RWPE1 (cell line): ENCODE data around the gene NPAS2.

Source experiments
- CTCF ChIA-PET: fragments of 350-600 bp; sonication (Branson Sonifier 250); formaldehyde crosslinking; extraction: SDS; loops from one replicate; lab custom pipeline; 2021; lab: Yijun Ruan, JAX
- POLR2A ChIA-PET: fragments of 400-600 bp; formaldehyde crosslinking; extraction: SDS; loops from one replicate; lab custom pipeline; 2020; ENCODE audit warnings: antibody characterized with exemption; ENCODE audit not compliant: low non-redundant PET; lab: Yijun Ruan, JAX
- DNase-seq: peaks from one replicate; pipeline ENCODE4 v3.0.0; 2012; ENCODE audit warnings: low spot score
- H3K27ac ChIP-seq: fragments of 450-650 bp; 2 replicates; pipeline ENCODE4 v1.5.1; 2017
- TF ChIP-seq, protein P1 (sequence below): fragments of 450-650 bp; conservative IDR thresholded peaks from 2 replicates; pipeline ENCODE4 v1.5.1; 2017; ENCODE audit warnings: low read depth, mild to moderate bottlenecking

Gene NPAS2

GRCh38 chr2:100936070-100936741 is 116.3 kb downstream of the NPAS2 start:
- no peak overlapping the region for H3K27ac ChIP-seq
- ChIA-PET POLR2A (no interaction called here), CTCF (no interaction called here)
- TF ChIP-seq, protein P1, sequence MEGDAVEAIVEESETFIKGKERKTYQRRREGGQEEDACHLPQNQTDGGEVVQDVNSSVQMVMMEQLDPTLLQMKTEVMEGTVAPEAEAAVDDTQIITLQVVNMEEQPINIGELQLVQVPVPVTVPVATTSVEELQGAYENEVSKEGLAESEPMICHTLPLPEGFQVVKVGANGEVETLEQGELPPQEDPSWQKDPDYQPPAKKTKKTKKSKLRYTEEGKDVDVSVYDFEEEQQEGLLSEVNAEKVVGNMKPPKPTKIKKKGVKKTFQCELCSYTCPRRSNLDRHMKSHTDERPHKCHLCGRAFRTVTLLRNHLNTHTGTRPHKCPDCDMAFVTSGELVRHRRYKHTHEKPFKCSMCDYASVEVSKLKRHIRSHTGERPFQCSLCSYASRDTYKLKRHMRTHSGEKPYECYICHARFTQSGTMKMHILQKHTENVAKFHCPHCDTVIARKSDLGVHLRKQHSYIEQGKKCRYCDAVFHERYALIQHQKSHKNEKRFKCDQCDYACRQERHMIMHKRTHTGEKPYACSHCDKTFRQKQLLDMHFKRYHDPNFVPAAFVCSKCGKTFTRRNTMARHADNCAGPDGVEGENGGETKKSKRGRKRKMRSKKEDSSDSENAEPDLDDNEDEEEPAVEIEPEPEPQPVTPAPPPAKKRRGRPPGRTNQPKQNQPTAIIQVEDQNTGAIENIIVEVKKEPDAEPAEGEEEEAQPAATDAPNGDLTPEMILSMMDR, result no peak
- no peak for DNase-seq

GRCh38 chr2:100936972-100937542 is 117.1 kb downstream of the NPAS2 start:
- ChIA-PET CTCF (no interaction called here), POLR2A (no interaction called here)
- no peak for DNase-seq
- H3K27ac ChIP-seq, result no peak overlapping the region
- TF ChIP-seq, protein P1, result no peak

GRCh38 chr2:100938031-100939026 is 118.4 kb downstream of the NPAS2 start:
- POLR2A ChIA-PET, result no interaction called here

GRCh38 chr2:100939445-100939844 is 119.5 kb downstream of the NPAS2 start:
- TF ChIP-seq, protein P1, result no peak
- no peak overlapping the region for H3K27ac ChIP-seq
- POLR2A ChIA-PET, result no interaction called here
- CTCF ChIA-PET, result interaction anchor here (0.5 to 0.6 kb wide), 2 partner anchors 34 to 334 kb away, joined by 3 to 4 read pairs; no protein-coding TSS in a partner anchor
- DNase-seq, result no peak

More at GRCh38 chr2:100938031-100939026, 118.4 kb downstream of the NPAS2 start:
- DNase-seq, result no peak
- H3K27ac ChIP-seq, result no peak overlapping the region
- CTCF ChIA-PET, result no interaction called here
- TF ChIP-seq, protein P1, result no peak

GRCh38 chr2:100940240-100940639 is 120.3 kb downstream of the NPAS2 start:
- TF ChIP-seq, protein P1, result no peak
- POLR2A ChIA-PET, result no interaction called here
- CTCF ChIA-PET, result interaction anchor here (0.6 kb wide), 1 partner anchor 225 kb away, joined by 3 read pairs; no protein-coding TSS in a partner anchor
- H3K27ac ChIP-seq, result no peak overlapping the region
- no peak for DNase-seq
